ENCODE measurements around the gene AP2B1.

Gene AP2B1

GRCh38 chr17:35743626-35744328 lies 156.7 kb downstream of the AP2B1 start:
- H3K4me3 ChIP-seq = no peak overlapping the region
- H3K9ac ChIP-seq = no peak overlapping the region
- TF ChIP-seq Cebpa-rat (IDR thresholded peaks at IDR 0.05) = no peak
- H3K27ac ChIP-seq = no peak overlapping the region
- no peaks in the 10 kb centered on the region for H3K9me3 ChIP-seq (replicated peaks in 1 of 11)
- peaks cover 39 to 58% (median 48%) of the 10 kb centered on the region in 11 experiments for H3K27me3 ChIP-seq
- H3K36me3 ChIP-seq = no peaks in the 10 kb centered on the region
- no peak overlapping the region for H3K4me2 ChIP-seq
- H4K20me1 ChIP-seq = peaks cover 0 to 70% (median 20%) of the 10 kb centered on the region in 11 experiments; a peak in 12 of 22 replicates
- peaks cover 0 to 11% (median 5%) of the 10 kb centered on the region in 10 experiments; a peak in 14 of 20 replicates for H3K4me1 ChIP-seq

GRCh38 chr17:35744830-35745229 lies 157.7 kb downstream of the AP2B1 start:
- H3K4me3 ChIP-seq = no peak overlapping the region
- H3K27me3 ChIP-seq = peaks cover 49 to 61% (median 56%) of the 10 kb centered on the region in 11 experiments

GRCh38 chr17:35745246-35745645 lies 158.1 kb downstream of the AP2B1 start:
- Histone ChIP-seq H3K4me1 (peaks cover 3 to 8% (median 5%) of the 10 kb centered on the region in 10 experiments; a peak in 18 of 20 replicates), H3K27me3 (peaks cover 50 to 61% (median 56%) of the 10 kb centered on the region in 11 experiments), H3K4me3 (no peak overlapping the region), H3K27ac (no peak overlapping the region), H4K20me1 (peaks cover 0 to 65% (median 14%) of the 10 kb centered on the region in 11 experiments; a peak in 11 of 22 replicates), H3K9me3 (replicated peaks in 1 of 11) (no peaks in the 10 kb centered on the region), H3K36me3 (no peaks in the 10 kb centered on the region), H3K4me2 (no peak overlapping the region), H3K9ac (no peak overlapping the region)
- no peak for TF ChIP-seq Cebpa-rat (IDR thresholded peaks at IDR 0.05)

More at GRCh38 chr17:35744830-35745229, 157.7 kb downstream of the AP2B1 start:
- Histone ChIP-seq H3K36me3 (no peaks in the 10 kb centered on the region), H3K4me1 (peaks cover 0 to 5% (median under 1%) of the 10 kb centered on the region in 10 experiments; a peak in 9 of 20 replicates), H4K20me1 (peaks cover 0 to 69% (median 14%) of the 10 kb centered on the region in 11 experiments; a peak in 11 of 22 replicates), H3K9me3 (replicated peaks in 1 of 11) (no peaks in the 10 kb centered on the region), H3K9ac (no peak overlapping the region), H3K4me2 (no peak overlapping the region), H3K27ac (no peak overlapping the region)
- no peak for TF ChIP-seq Cebpa-rat (IDR thresholded peaks at IDR 0.05)

- TF ChIP-seq Cebpa-rat (IDR thresholded peaks at IDR 0.05) = no peak
- H3K27ac ChIP-seq = no peak overlapping the region
- peaks cover 8 to 14% (median 10%) of the 10 kb centered on the region in 10 experiments; a peak in 18 of 20 replicates for H3K4me1 ChIP-seq
- peaks cover 0 to 62% (median 9%) of the 10 kb centered on the region in 11 experiments; a peak in 11 of 22 replicates for H4K20me1 ChIP-seq
- no peaks in the 10 kb centered on the region for H3K9me3 ChIP-seq (replicated peaks in 1 of 11)
- H3K4me3 ChIP-seq = no peak overlapping the region
- peaks cover 50 to 61% (median 56%) of the 10 kb centered on the region in 11 experiments for H3K27me3 ChIP-seq
- H3K9ac ChIP-seq = no peak overlapping the region
- no peaks in the 10 kb centered on the region for H3K36me3 ChIP-seq
- H3K4me2 ChIP-seq = no peak overlapping the region
Observed at GRCh38 chr17:35745749-35746320, 158.7 kb downstream of the AP2B1 start.

- peaks cover 36 to 50% (median 46%) of the 10 kb centered on the region in 11 experiments for H3K27me3 ChIP-seq
- H4K20me1 ChIP-seq = peaks cover 0 to 52% (median 8%) of the 10 kb centered on the region in 11 experiments; a peak in 10 of 22 replicates
- H3K9ac ChIP-seq = no peak overlapping the region
- H3K4me1 ChIP-seq = peaks cover 8 to 18% (median 13%) of the 10 kb centered on the region in 10 experiments; a peak in 19 of 20 replicates
- no peak overlapping the region for H3K4me2 ChIP-seq
- no peak overlapping the region for H3K27ac ChIP-seq
- no peaks in the 10 kb centered on the region for H3K9me3 ChIP-seq (replicated peaks in 1 of 11)
- no peak for TF ChIP-seq Cebpa-rat (IDR thresholded peaks at IDR 0.05)
- no peaks in the 10 kb centered on the region for H3K36me3 ChIP-seq
- H3K4me3 ChIP-seq = no peak overlapping the region
Observed at GRCh38 chr17:35747540-35748017, 160.5 kb downstream of the AP2B1 start.

- Histone ChIP-seq H3K4me3 (no peak overlapping the region), H3K27ac (no peak overlapping the region), H3K27me3 (peaks cover 29 to 42% (median 38%) of the 10 kb centered on the region in 11 experiments), H3K4me2 (no peak overlapping the region), H3K9ac (no peak overlapping the region), H4K20me1 (peaks cover 0 to 51% (median 2%) of the 10 kb centered on the region in 11 experiments; a peak in 9 of 22 replicates), H3K4me1 (peaks cover 8 to 22% (median 17%) of the 10 kb centered on the region in 10 experiments; a peak in 19 of 20 replicates), H3K36me3 (no peaks in the 10 kb centered on the region), H3K9me3 (replicated peaks in 1 of 11) (no peaks in the 10 kb centered on the region)
- no peak for TF ChIP-seq Cebpa-rat (IDR thresholded peaks at IDR 0.05)
Observed at GRCh38 chr17:35748341-35748841, 161.3 kb downstream of the AP2B1 start.

- peaks cover 27 to 38% (median 34%) of the 10 kb centered on the region in 11 experiments for H3K27me3 ChIP-seq
Observed at GRCh38 chr17:35748979-35749378, 161.9 kb downstream of the AP2B1 start.

GRCh38 chr17:35749560-35750412 lies 162.7 kb downstream of the AP2B1 start:
- H3K9me3 ChIP-seq (replicated peaks in 1 of 11) = no peaks in the 10 kb centered on the region
- H3K4me3 ChIP-seq = peak overlapping the region in 3 of 10 experiments; percentile 18 to 28 (median 23); a peak in 2 of 20 replicates
- peaks cover 8 to 22% (median 17%) of the 10 kb centered on the region in 10 experiments; a peak in 19 of 20 replicates for H3K4me1 ChIP-seq
- peaks cover 27 to 38% (median 34%) of the 10 kb centered on the region in 11 experiments for H3K27me3 ChIP-seq
- H3K36me3 ChIP-seq = no peaks in the 10 kb centered on the region
- TF ChIP-seq Cebpa-rat (IDR thresholded peaks at IDR 0.05) = no peak
- H4K20me1 ChIP-seq = peaks cover 0 to 44% (median 0%) of the 10 kb centered on the region in 11 experiments; a peak in 9 of 22 replicates
- H3K9ac ChIP-seq = 0 out of 22 replicates have a peak overlapping the region, but pooled peaks of 2 of the 11 experiments have one; percentile 4 to 22
- no peak overlapping the region for H3K27ac ChIP-seq
- peak overlapping the region; percentile 41 to 71 (median 61) for H3K4me2 ChIP-seq

More at GRCh38 chr17:35748979-35749378, 161.9 kb downstream of the AP2B1 start:
- Histone ChIP-seq H3K36me3 (no peaks in the 10 kb centered on the region), H3K4me3 (no peak overlapping the region), H3K9me3 (replicated peaks in 1 of 11) (no peaks in the 10 kb centered on the region), H3K9ac (no peak overlapping the region), H4K20me1 (peaks cover 0 to 51% (median 0%) of the 10 kb centered on the region in 11 experiments; a peak in 9 of 22 replicates), H3K4me2 (no peak overlapping the region), H3K4me1 (peaks cover 8 to 22% (median 17%) of the 10 kb centered on the region in 10 experiments; a peak in 19 of 20 replicates), H3K27ac (no peak overlapping the region)
- TF ChIP-seq Cebpa-rat (IDR thresholded peaks at IDR 0.05) = no peak
